HG03135 (cell line): ENCODE results near the gene TENM4.

Experiments used
- ATAC-seq: cut with Tn5 transposase; IDR thresholded peaks from one replicate; pipeline ENCODE4 v1.9.1; 2021; ENCODE audit warnings: mild to moderate bottlenecking, moderate library complexity; ENCODE audit not compliant: unreplicated experiment

TENM4 gene

DNA sequence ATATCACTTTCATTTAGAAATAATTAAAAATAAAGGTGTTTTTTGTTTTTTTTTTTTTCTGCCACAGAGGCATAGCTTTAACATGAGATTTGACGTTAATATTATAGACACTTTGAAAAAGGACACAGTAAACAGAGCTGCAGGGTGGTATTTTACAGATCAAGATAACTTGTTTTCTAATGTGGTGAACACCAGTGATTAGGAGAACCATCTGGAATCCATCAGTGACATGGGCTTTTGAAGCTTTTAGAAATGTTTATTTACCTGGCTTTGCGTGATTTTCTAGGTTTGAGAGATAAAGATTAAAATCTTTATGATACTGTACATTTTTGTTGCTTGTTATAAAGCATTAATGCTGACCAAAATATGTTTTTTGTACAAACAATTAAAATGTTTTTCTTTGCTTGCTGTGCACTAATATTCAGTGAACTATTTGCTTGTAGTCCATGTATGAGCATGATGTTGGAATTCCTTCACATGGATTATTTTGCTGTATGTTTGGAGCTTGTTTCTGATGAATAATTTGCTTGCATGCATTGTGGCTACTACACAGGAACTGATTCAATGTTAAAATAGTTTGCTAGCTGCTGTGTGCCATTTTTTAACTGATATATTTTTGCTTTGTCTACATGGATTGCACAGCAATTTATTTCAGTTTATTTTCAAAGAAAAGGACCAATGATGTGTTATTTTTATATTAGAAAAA lies 514.0 kb downstream of the TENM4 start:
- no peak for ATAC-seq

DNA sequence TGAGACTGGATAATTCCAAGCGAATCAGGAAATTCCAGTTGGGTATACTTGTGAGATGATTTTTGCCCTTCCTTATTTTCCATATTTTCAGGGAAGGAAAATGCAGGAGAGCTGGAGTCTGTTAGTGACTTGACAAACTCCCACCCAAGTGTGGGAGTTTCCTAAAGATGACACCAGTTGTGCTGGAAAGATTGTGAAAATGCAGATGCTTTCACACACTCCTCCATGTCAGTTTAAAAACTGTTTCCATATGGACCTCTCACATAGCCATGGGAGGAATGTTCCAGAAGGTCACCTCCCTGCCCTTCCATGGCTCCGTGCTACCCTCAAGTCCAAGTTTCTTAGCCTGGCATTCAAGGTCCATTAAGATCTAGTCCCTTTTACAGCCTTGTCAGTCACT lies 515.4 kb downstream of the TENM4 start:
- no peak for ATAC-seq

DNA sequence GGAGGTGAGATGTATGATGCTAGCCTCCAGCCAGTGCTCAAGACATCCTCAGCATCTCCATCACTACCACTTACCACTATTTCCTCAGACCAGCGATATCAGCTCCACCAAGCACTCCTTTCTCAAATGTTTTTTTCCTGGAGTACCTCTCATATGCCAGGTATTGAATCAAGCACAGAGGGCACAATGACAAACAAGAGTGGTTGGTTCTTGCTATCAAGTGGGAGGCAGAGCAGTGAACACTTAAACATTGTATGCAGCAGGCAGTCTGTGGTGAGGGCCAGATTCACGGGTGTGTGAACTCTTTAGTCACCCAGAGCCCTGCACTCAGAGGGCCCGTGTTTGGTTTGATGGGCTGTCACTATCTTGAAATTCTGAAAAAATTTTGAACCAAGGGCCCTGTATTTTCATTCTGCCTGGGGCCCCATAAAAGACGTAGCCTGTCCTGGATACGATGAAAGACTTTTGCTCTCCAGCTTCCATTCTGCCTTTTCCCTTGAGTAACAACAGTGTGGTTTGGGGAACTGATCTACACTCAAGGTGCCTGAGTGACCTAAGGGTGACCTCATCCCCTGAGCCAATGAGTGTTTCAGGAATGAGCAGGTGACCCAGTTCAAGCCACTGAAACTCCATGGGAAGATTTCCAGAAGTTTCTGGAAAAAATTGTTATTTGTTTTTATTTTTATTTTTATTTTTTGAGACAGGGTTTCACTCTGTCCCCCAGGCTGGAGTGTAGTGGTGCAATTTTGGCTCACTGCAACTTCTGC lies 517.8 kb downstream of the TENM4 start:
- ATAC-seq = no peak

- no peak for ATAC-seq
These were observed 519.3 kb downstream of the TENM4 start for GRCh38 chr11:78921509-78921908.

DNA sequence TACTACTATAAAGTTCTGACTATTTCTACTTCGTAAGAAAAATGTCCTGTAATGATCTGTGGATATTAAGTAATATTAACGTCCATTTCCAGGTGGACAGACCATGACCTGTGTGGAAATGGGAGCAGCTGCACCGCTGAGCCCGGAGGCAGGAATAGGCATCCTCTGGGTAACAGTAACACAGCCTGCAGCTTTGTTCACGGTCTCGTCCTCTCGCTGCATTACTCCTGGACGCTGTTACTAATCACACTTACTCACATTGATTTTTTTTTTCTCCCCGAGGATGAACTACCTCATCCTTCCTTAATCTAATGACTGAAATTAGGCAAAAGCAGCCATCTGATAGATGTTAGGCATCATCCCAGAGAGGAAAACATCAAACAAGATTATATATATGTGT lies 520.5 kb downstream of the TENM4 start:
- no peak for ATAC-seq

DNA sequence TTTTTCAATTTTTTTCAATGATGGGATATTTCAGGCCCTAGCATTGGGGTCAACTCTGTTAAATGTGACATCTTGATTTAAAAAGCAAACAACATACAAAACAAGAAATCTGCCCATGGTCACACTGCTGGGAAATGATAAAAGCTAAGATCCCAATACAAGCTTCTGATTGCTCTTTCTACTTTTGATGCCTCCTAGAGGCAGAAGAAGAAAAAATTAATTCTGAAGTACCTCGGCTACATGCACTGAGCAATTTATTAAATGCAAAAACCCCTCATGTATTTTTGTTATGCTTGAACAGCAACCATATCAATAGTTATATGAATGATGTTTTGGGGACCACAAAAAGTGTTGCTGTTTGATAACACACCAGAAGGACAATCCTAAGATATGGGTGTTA lies 524.1 kb downstream of the TENM4 start:
- no peak for ATAC-seq

DNA sequence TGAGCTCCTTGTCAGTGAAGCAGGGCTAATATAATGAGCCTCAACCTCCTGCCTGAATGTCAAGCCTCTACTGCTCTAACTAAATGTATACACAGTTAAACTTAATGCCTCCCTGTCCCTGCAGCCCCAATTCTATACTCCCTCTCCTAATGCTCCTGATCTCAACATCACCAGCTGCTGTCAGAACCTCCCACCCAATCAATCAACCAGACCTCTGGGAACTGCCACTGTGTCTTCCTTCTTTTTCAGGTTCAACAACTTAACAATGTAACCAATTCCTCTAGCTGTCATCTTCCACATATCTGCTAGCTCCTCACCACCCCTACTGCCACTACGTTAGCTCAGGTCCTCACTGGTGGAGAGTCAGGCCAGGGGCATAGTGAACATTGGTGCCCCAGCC lies 526.3 kb downstream of the TENM4 start:
- no peak for ATAC-seq

DNA sequence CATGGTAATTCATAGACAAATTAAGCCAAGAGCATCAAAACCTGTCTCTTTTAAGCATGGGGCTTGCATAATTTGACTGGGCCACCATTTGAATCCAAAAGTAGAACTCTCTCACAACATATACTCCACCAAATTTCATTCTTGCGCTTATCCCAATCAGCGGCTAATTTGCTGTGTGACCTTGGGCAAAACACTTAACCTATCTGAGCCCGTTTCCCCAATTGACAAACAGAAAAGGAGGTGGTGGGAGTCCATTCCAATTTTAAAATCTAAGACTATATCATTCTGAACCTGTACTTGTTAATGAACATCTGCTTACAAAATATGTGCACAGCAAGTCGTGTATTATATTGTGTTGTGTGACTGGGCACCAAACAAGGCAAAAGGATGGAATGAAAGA lies 528.1 kb downstream of the TENM4 start:
- no peak for ATAC-seq

DNA sequence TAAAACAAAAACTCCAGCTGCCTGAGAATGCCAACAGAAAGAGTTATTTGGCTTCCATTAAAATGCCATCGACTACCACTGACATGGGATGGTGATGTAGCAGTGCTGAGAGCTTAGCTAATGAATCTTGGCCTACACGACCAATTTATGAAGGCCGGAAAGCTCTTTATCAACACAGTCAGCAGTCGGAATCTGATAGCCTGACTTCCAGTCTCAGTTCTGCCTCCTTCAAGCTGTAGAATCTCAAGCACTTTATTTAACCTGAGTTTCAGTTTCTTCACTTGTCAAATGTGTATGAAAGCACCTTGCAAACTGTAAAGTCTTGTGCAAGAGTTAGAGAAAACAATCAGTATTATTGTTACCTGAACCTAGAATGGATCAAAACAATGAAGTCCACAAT lies 530.5 kb downstream of the TENM4 start:
- no peak for ATAC-seq

DNA sequence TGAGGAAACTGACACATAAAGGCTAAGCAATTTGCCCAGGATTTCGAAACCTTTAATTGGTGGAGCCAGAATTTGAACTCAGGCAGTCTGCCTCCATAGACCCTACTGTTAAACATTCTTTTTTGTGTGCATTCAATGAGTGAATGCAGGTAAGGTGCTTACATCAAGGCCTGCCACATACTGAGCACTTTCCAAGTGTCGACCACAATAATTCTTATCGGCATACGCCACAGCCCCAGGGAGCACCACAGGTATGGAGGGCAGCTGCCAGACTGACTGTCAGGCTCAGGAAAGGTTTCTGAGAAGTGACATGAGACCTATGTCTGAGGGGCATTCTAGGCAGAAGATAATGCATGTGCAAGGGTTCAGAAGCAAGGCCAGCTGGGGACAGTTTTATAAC lies 531.4 kb downstream of the TENM4 start:
- no peak for ATAC-seq

DNA sequence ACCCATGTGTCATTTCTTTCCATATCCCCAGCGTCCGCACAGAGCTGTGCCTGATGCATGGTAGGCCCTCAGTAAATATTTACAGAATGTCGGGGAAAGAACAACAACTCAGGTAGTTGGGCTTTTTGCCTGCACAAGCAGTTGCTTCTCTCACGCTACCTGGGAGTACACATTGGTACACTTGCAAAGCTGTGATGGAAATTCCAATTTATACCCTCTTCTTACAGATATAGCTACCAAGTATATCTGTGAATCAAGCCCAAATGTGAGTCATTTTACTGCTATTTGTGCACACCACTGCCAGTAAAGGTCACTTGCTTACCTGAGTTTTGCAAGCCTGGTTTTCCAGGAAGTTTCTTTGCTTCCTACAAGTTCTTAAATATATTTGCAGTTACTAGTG lies 533.2 kb downstream of the TENM4 start:
- ATAC-seq = no peak

DNA sequence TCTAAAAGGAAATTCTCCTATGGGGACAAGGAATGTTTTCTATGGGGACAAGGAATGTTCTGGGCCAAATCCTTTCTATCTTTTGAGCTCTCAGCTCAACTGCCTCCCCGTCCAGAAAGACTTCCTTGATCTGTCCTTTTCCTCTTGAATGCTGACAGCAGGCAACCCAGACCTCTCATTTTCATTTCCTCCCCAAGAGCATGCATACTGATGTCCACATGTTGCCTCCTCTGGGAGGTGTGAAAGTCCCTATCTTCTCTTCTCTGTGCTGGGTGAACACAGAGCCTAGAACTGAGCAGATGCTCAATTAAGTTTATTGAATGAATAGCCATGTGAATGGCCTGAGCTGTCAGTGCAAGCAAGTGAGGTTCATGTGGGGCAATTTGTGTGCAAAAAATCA lies 534.3 kb downstream of the TENM4 start:
- ATAC-seq = no peak

DNA sequence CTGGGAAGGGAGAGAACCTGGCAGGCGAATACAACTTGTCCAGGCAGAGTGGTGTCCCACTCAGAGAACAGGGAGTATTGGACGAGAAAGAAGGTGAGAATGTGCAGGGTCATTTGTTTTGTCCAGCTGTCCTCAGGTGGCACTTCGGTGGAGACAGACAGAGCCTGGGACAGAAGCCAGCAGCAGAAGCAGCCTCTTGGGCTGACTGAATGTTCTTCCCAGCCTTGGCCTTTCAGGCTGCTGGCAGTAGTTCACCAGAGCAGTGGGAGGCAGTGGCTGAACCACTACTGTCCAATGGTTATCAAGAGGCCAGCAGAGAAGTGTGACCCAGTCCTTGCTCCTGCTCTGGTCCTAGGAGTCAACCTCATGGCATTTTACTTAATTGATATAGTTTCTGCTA lies 535.1 kb downstream of the TENM4 start:
- ATAC-seq = no peak

- no peak for ATAC-seq
These were observed 537.9 kb downstream of the TENM4 start for GRCh38 chr11:78902771-78903507.

- ATAC-seq = no peak
These were observed 539.0 kb downstream of the TENM4 start for GRCh38 chr11:78901831-78902230.

DNA sequence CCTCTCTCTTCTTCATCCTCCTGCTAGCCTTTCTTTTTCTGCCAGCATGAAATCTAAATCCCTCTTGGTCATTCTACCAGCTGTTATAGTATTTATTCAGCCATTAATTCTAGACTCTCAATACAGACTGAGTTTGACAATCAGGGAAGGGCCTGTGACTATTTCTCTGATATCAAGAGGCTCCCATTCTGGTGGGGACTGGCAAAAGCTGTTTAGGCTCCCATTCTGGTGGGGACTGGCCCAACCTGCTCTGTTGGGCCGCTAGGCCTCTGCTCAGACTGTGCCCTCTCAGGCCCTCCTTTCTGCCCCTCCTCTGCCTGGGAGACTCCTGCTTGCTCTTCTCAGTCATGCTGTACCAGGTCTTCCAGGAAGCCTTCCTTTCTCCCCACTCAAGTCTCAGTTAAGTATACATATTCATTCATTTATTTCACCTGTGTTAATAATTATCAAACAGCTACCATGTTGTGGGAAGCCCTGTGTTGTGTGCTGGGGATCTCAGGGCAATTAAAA lies 542.5 kb downstream of the TENM4 start:
- no peak for ATAC-seq

- ATAC-seq = no peak
These were observed 546.8 kb downstream of the TENM4 start for GRCh38 chr11:78893996-78894395.

DNA sequence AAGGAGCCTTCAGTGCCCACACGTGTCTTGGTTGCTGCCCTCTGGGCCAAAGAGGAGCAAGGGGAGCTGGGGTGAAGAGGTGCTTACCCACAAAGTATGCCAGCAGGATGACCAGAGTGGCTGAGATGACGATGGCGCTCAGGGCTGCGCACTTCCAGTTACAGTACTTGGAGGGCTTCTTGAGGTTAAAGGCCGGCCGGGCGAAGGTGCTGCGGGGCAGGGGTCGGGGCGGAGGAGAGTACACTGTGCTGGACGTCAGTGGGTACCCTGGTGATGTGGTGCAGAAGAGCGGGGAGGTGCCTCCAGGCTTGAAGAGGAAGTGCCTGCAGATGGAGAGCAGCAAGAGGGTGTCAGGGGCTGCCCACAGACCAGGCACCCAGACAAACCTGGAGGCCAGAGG lies 551.1 kb downstream of the TENM4 start:
- ATAC-seq = no peak

DNA sequence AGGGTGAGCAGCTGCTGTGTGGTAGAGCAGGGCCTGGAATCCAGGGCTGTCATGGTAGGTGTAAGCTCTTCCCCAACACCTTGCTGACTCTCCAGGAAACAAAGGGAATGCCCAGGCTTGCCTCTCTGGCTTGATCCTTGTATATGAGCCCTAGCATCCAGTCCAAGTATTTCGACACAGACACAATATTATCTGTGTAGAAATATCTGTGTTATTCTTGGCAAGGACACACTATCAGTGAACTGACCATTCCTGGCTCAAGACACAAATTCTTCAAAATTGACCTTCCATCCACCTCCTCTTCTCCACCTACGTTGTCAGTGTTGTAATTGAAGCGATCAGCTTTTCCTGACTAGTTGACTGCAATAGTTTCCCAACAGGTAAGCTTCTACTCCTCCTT lies 554.2 kb downstream of the TENM4 start:
- no peak for ATAC-seq

DNA sequence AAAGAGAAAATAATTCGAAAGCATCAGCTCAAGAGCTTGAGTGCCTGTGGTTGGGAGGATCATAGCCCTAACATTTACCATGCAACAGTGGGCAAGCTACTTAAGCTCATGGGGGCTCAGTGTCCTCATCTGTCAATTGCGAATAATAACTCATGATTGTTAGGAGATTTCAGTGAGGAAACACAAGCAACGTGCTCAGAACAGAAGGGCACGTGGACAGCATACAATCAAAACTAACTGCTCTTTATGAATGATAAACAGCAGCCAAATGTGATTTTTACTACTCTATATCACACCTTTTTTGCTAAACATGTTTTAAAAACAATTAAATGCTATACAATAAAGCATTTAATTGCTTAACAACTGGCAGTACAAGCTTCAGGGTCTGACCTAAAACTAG lies 556.1 kb downstream of the TENM4 start:
- no peak for ATAC-seq

DNA sequence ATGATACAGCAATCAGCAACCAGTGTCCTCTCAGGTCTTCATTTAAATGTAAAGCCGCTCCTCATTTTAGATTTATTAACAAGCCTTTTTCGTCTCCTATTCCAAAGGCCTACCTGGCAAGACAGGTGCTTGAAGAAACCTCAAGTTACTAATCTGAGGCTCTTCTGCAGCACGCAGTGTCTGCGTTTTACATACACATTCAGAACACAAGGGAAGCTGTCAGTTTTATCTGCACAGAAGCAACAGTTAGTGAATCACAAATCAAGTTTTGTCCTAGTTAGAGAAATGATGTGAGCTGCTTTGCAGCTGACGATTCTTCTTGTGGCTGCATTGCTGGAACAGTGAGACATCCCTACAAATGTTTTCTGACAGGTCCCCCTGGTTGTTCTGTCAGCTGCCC lies 557.3 kb downstream of the TENM4 start:
- ATAC-seq = no peak
